ENCODE results near the gene EPAS1. TPM values are rescaled to one million over a fixed set of nuclear protein-coding genes. Genes with fewer than 3 reads are reported as not detected.

Gene EPAS1
- total RNA-seq, 2 donors from 2014 or later: 58.4 to 162 TPM

- Histone ChIP-seq H3K27ac (peak overlapping the region in 2 of 4 donors; percentile 86 to 89), H3K27me3 (no peaks in the 10 kb centered on the region), H3K4me1 (peaks cover 20% of the 10 kb centered on the region), H3K9me3 (no peaks in the 10 kb centered on the region), H3K4me3 (no peak overlapping the region), H3K36me3 (replicated peaks in 1 of 2; ENCODE audit: insufficient read depth in 1 of 2, low read depth in 2 of 2) (no peaks in the 10 kb centered on the region)
- ATAC-seq: no peak
- no peak for DNase-seq
- intact Hi-C loops (cut with DNase I): no loop called here
- TF ChIP-seq CTCF (IDR thresholded peaks at IDR 0.05) (no peak), POLR2A (IDR thresholded peaks at IDR 0.05) (no peak)
- WGBS, 2 donors: 91 to 93% methylated on average over 14 of the region's 14 CpGs
Measured at GRCh38 chr2:46407852-46408455, 110.7 kb downstream of the EPAS1 start.

DNA sequence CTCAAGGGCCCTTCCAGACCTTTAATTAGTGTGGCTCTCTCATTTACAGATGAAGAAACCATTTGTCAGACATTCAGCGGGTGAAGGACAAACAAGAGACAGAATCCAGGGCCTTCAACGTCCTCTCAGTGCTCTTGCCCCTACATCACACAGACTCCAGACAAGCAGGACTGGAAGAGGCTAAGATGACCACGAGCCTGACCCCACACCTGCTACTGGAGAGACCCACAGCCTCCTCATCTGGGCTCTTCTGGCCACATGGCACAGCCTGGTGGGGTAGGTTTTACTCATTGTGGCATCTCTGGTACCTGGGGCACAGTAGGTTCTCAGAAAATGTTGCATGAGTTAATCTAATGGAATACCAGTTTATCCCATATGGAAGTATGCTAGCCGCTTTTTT, 112.5 kb downstream of the EPAS1 start:
- H3K36me3 ChIP-seq (replicated peaks in 1 of 2; ENCODE audit: insufficient read depth in 1 of 2, low read depth in 2 of 2): no peaks in the 10 kb centered on the region
- H3K9me3 ChIP-seq: no peaks in the 10 kb centered on the region
- ATAC-seq: no peak
- peaks cover 20% of the 10 kb centered on the region for H3K4me1 ChIP-seq
- no peak for DNase-seq
- intact Hi-C loops (cut with DNase I): no loop called here
- peak overlapping the region in 3 of 4 donors; percentile 86 to 92 (median 89) for H3K27ac ChIP-seq
- no peak overlapping the region for H3K4me3 ChIP-seq
- TF ChIP-seq POLR2A (IDR thresholded peaks at IDR 0.05): no peak
- H3K27me3 ChIP-seq: no peaks in the 10 kb centered on the region
- 69 to 75% methylated on average over 4 of the region's 4 CpGs for WGBS, 2 donors

DNA sequence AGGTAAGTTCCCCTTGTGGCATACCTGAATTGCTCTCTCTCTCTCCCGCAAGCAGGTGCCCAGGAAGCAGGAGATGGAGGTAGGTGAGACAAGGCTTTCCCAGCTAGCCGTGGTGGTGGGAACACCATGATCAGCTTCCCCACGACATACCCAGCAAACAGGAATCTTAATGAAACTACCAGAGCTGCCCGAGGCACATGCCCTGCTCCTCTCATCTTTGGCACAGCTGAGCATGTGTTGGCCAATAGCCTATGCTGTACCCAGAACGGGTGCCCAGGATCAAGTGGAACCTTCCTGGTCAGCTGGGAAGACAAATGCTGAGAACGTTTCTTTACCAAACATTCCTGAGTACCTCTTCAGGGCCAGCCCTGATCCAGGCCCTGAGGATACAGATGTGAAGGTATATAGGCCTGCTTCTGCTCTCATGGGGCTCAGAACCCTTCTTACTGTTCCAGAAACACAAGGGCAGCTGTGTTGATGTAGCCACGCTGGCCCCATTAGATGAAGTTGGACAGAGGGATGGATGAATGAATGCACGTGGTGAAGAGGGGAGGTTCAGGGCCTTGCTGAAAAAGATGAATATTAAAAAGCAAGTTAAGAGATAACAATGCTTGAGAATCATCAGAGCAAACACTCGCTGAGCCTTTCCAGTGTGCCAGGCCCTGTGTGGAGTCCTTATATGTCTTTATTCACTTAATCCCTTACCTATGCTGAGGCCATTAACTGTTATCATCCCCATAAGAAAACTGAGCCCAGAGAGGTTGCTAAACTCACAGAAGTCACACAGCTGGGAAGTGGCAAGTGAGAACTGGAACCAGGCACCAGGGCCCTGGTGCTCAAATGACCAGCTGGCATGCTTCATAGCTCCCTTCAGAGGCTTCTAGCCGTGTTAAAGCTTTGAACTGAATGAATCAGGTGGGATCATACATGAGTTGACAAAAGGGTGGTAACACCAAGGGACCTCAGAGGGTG, 113.4 kb downstream of the EPAS1 start:
- Histone ChIP-seq H3K27ac (peak overlapping the region in 1 of 4 donors; percentile 89), H3K36me3 (replicated peaks in 1 of 2; ENCODE audit: insufficient read depth in 1 of 2, low read depth in 2 of 2) (no peaks in the 10 kb centered on the region), H3K27me3 (no peaks in the 10 kb centered on the region), H3K4me1 (peaks cover 20% of the 10 kb centered on the region), H3K4me3 (no peak overlapping the region), H3K9me3 (no peaks in the 10 kb centered on the region)
- intact Hi-C loops (cut with DNase I): no loop called here
- DNase-seq (no peak), ATAC-seq (no peak)
- TF ChIP-seq CTCF (IDR thresholded peaks at IDR 0.05) (no peak), POLR2A (IDR thresholded peaks at IDR 0.05) (no peak)
- WGBS, 2 donors: 70 to 72% methylated on average over 10 of the region's 10 CpGs

GRCh38 chr2:46411245-46411641, 114.0 kb downstream of the EPAS1 start:
- no peaks in the 10 kb centered on the region for H3K9me3 ChIP-seq
- WGBS, 2 donors: 89 to 91% methylated on average over 2 of the region's 2 CpGs
- intact Hi-C loops (cut with DNase I): no loop called here
- DNase-seq (no peak), ATAC-seq (no peak)
- TF ChIP-seq POLR2A (IDR thresholded peaks at IDR 0.05) (no peak), CTCF (IDR thresholded peaks at IDR 0.05) (no peak)
- no peak overlapping the region for H3K4me3 ChIP-seq
- H3K4me1 ChIP-seq: peaks cover 20% of the 10 kb centered on the region
- no peaks in the 10 kb centered on the region for H3K27me3 ChIP-seq
- H3K36me3 ChIP-seq (replicated peaks in 1 of 2; ENCODE audit: insufficient read depth in 1 of 2, low read depth in 2 of 2): no peaks in the 10 kb centered on the region
- H3K27ac ChIP-seq: no peak overlapping the region

DNA sequence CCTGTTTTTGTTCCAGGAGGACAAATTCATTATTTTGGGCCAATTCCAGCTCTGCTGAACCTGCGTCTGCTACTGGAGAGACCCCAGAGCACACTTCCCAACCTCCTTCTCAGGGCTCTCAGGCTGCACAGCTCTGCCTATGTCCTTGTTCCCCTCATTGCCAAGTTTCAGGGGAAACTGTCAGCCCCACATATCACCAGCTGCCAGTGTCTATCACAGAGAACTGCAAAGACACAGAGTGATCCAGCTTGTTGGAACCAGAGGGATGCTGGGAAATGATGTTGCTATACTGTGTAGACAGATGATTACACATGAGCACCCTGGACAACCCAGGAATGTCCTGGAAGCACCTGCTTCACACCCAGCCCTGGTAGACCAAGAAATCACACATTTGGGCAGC, 114.8 kb downstream of the EPAS1 start:
- H3K27me3 ChIP-seq: no peaks in the 10 kb centered on the region
- peaks cover 20% of the 10 kb centered on the region for H3K4me1 ChIP-seq
- no peak for TF ChIP-seq CTCF (IDR thresholded peaks at IDR 0.05)
- no peak for TF ChIP-seq POLR2A (IDR thresholded peaks at IDR 0.05)
- WGBS, 2 donors: 93 to 94% methylated on average over 1 of the region's 1 CpG
- DNase-seq: no peak
- no peak for ATAC-seq
- H3K27ac ChIP-seq: no peak overlapping the region
- intact Hi-C loops (cut with DNase I): no loop called here
- no peaks in the 10 kb centered on the region for H3K36me3 ChIP-seq (replicated peaks in 1 of 2; ENCODE audit: insufficient read depth in 1 of 2, low read depth in 2 of 2)
- H3K4me3 ChIP-seq: no peak overlapping the region
- H3K9me3 ChIP-seq: peaks cover 0 to 3% (median 0%) of the 10 kb centered on the region in 3 donors
